Karpas-422 (cell line): ENCODE results near the gene BACE1. TPM values are rescaled to one million over a fixed set of nuclear protein-coding genes. Genes with fewer than 3 reads are reported as not detected.

Experiments used
- small RNA-seq: library from RNA; depleted of rRNA; stranded (forward); fragments of <200 nt; gene quantifications from one replicate; pipeline ENCODE3, GENCODE V24; 2014
- total RNA-seq: library from RNA; depleted of rRNA; stranded (reverse); fragments of >200 nt; shearing (Covaris generic); gene quantifications from 2 replicates; pipeline ENCODE4 v1.2.3, GENCODE V29; 2014; ENCODE audit warnings: low replicate concordance; rRNA removed

Gene BACE1
- total RNA-seq, 1 experiment from 2014 or later: not detected

Small RNA genes within 50 kb of the gene (small RNA-seq; reads per million reads assigned to genes)
- not detected for gene RF00564

Other genes with a start within 250 kb of the BACE1 start
- 4.1 TPM in 2 replicates for gene SIK3, start 217.8 kb downstream of the BACE1 start, total RNA-seq
- gene PAFAH1B2, start 172.0 kb downstream of the BACE1 start, total RNA-seq: 16.8 and 20.6 TPM in 2 replicates
- 18.6 and 30.6 TPM in 2 replicates for gene SIDT2, start 137.5 kb downstream of the BACE1 start, total RNA-seq
- gene TAGLN, start 116.9 kb downstream of the BACE1 start, total RNA-seq: 3.3 TPM in 2 replicates
- 14.3 and 33.7 TPM in 2 replicates for gene PCSK7, start 84.2 kb downstream of the BACE1 start, total RNA-seq
- 7.0 and 10.1 TPM in 2 replicates for gene RNF214, start 83.6 kb downstream of the BACE1 start, total RNA-seq
- gene BACE1-AS, start 24.9 kb downstream of the BACE1 start, total RNA-seq: 2.9 and 4.6 TPM in 2 replicates
- gene CEP164, start 11.6 kb upstream of the BACE1 start, total RNA-seq: 13.3 and 24.0 TPM in 2 replicates